ENCODE results near the gene AKAP7.

DNA sequence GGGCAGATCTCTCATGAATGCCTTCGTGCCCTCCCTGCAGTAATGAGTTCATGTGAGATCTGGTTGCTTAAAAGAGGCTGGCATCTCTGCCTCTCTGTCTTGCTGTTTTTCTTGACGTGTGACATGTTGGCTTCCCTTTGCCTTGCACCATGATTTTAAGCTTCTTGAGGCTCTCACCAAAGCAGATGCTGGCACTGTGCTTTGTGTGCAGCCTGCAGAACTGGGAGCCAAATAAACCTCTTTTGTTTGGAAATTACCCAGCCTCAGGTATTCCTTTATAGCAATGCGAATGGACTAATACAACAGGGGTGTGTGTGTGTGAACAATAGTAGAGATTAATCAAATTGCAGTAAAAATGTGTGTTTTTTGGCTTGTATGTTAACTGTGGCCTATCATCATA lies 8.1 kb downstream of the AKAP7 start:
- TF ChIP-seq EZH2 (IDR thresholded peaks at IDR 0.05) (no peak), EZH2phosphoT487 (IDR thresholded peaks at IDR 0.05; ENCODE audit: borderline replicate concordance) (no peak), CEBPB (IDR thresholded peaks at IDR 0.05; ENCODE audit: low read depth) (no peak), POLR2A (IDR thresholded peaks at IDR 0.05; ENCODE audit: borderline replicate concordance, extremely low read depth, insufficient read depth, insufficient read length) (no peak), POLR2AphosphoS5 (IDR thresholded peaks at IDR 0.05; ENCODE audit: low read depth, low read length) (no peak), ZFX (IDR thresholded peaks at IDR 0.05) (no peak), SIN3A (IDR thresholded peaks at IDR 0.05; ENCODE audit: low read depth) (no peak)
- TF ChIP-seq, protein P1, sequence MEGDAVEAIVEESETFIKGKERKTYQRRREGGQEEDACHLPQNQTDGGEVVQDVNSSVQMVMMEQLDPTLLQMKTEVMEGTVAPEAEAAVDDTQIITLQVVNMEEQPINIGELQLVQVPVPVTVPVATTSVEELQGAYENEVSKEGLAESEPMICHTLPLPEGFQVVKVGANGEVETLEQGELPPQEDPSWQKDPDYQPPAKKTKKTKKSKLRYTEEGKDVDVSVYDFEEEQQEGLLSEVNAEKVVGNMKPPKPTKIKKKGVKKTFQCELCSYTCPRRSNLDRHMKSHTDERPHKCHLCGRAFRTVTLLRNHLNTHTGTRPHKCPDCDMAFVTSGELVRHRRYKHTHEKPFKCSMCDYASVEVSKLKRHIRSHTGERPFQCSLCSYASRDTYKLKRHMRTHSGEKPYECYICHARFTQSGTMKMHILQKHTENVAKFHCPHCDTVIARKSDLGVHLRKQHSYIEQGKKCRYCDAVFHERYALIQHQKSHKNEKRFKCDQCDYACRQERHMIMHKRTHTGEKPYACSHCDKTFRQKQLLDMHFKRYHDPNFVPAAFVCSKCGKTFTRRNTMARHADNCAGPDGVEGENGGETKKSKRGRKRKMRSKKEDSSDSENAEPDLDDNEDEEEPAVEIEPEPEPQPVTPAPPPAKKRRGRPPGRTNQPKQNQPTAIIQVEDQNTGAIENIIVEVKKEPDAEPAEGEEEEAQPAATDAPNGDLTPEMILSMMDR (IDR thresholded peaks at IDR 0.05 in 2 of 3, conservative IDR thresholded peaks at IDR 0.05 in 1 of 3; ENCODE audit: borderline replicate concordance in 1 of 3, insufficient read depth in 1 of 3, low read depth in 2 of 3, low read length in 2 of 3), result no peak
